Endothelial cell of umbilical vein (primary cell): ENCODE data around the gene IGF1. TPM values are rescaled to one million over a fixed set of nuclear protein-coding genes. Genes with fewer than 3 reads are reported as not detected.

ENCODE experiments used
- BruUV-seq: library from RNA; stranded (reverse); fragments of 400-500 nt; replicated peaks from 2 replicates; lab custom pipeline; 2021; lab: Mats Ljungman, UMichigan
- CTCF ChIA-PET: fragments of 300-600, 350-600 bp; sonication (Branson Sonifier 250); formaldehyde crosslinking; loops from one replicate; lab custom pipeline; 2021; ENCODE audit warnings: antibody characterized with exemption, inconsistent platforms; lab: Charles Lee
- POLR2A ChIA-PET: fragments of 300-600, 350-600 bp; sonication (Branson Sonifier 250); formaldehyde crosslinking; loops from one replicate; lab custom pipeline; 2021; ENCODE audit warnings: antibody characterized with exemption, inconsistent platforms; lab: Charles Lee
- DNase-seq: peaks from one replicate; pipeline ENCODE4 v3.0.0-alpha.2; 2011; ENCODE audit warnings: low read depth, low spot score
- FAIRE-seq: peaks from 2 replicates; lab custom pipeline; 2011; peaks lifted over from hg19 to GRCh38; lab: Jason Lieb, UNC
- H2AFZ ChIP-seq: 2 replicates; pipeline ENCODE4 v1.6.0; 2012; ENCODE audit warnings: low read depth, low read length, control low read depth, inconsistent platforms
- H3K27ac ChIP-seq: 2 replicates; pipeline ENCODE4 v1.5.1; 2011; ENCODE audit warnings: low read depth, mild to moderate bottlenecking, control low read depth, low read length, moderate library complexity; ENCODE audit not compliant: insufficient read depth
- H3K27me3 ChIP-seq, 2 experiments: 2 replicates each; pipeline versions ENCODE4 v1.6.0 to v1.6.1; 2011; ENCODE audit warnings: low read length in 2 of 2, mixed read lengths in 1 of 2; ENCODE audit not compliant: control insufficient read depth in 2 of 2, insufficient read depth in 2 of 2
- H3K36me3 ChIP-seq, 2 experiments: 2 replicates in 1 of 2; 3 replicates in 1 of 2; pipeline ENCODE4 v1.5.1; 2011; ENCODE audit warnings: low read length in 2 of 2, mild to moderate bottlenecking in 1 of 2, moderate library complexity in 1 of 2; ENCODE audit not compliant: control insufficient read depth in 2 of 2, insufficient read depth in 2 of 2; ENCODE audit errors: extremely low read depth in 1 of 2
- H3K4me1 ChIP-seq: 3 replicates; pipeline ENCODE4 v1.5.1; 2011; ENCODE audit warnings: mild to moderate bottlenecking, low read length; ENCODE audit not compliant: control insufficient read depth, insufficient read depth; ENCODE audit errors: extremely low read depth
- H3K4me2 ChIP-seq: 2 replicates; pipeline ENCODE4 v1.6.1; 2011; ENCODE audit warnings: low read length, control low read depth, mixed read lengths; ENCODE audit not compliant: insufficient read depth
- H3K4me3 ChIP-seq, 3 experiments: fragments of 200-600 bp in 1 of 3; sonication (generic), shearing (Covaris generic) in 1 of 3; replicated peaks in 1 of 3; 2 replicates each; pipeline ENCODE4 v1.5.1; 2011 to 2016; ENCODE audit warnings: control low read depth in 3 of 3, low read length in 3 of 3, mild to moderate bottlenecking in 2 of 3, inconsistent platforms in 1 of 3, low read depth in 1 of 3, moderate library complexity in 1 of 3; ENCODE audit not compliant: insufficient read depth in 1 of 3
- H3K79me2 ChIP-seq: 2 replicates; pipeline ENCODE4 v1.6.0; 2012; ENCODE audit warnings: low read length, inconsistent platforms; ENCODE audit not compliant: control insufficient read depth, insufficient read depth
- H3K9ac ChIP-seq: replicated peaks from 2 replicates; pipeline ENCODE3; 2011; ENCODE audit warnings: low read length, control low read depth; ENCODE audit not compliant: insufficient read depth; ENCODE audit errors: extremely low read depth
- H3K9me1 ChIP-seq: replicated peaks from 3 replicates; pipeline ENCODE4 v1.6.0; 2011; ENCODE audit warnings: mild to moderate bottlenecking, low read length; ENCODE audit not compliant: control insufficient read depth, insufficient read depth; ENCODE audit errors: extremely low read depth
- H3K9me3 ChIP-seq: replicated peaks from 2 replicates; pipeline ENCODE4 v1.5.1; 2012; ENCODE audit warnings: low read length, inconsistent platforms; ENCODE audit not compliant: control insufficient read depth, insufficient read depth
- H4K20me1 ChIP-seq: replicated peaks from 2 replicates; pipeline ENCODE3; 2011; ENCODE audit warnings: mild to moderate bottlenecking, low read length; ENCODE audit not compliant: control insufficient read depth, insufficient read depth; ENCODE audit errors: extremely low read depth
- CTCF ChIP-seq, 2 donors: IDR thresholded peaks; 1 replicate in 1 of 2; 2 replicates in 1 of 2; pipeline ENCODE4 v1.5.1; 2011; ENCODE audit warnings: low read length in 2 of 2, mild to moderate bottlenecking in 2 of 2, moderate library complexity in 2 of 2, control low read depth in 1 of 2, inconsistent platforms in 1 of 2, low read depth in 1 of 2; ENCODE audit not compliant: insufficient read depth in 1 of 2; ENCODE audit errors: extremely low read depth in 1 of 2
- EZH2 ChIP-seq: IDR thresholded peaks from 2 replicates; pipeline ENCODE4 v1.6.1; 2012; ENCODE audit warnings: borderline replicate concordance, low read depth, mild to moderate bottlenecking, moderate library complexity, low read length, inconsistent platforms; ENCODE audit not compliant: severe bottlenecking
- FOS ChIP-seq: IDR thresholded peaks from 2 replicates; pipeline ENCODE4 v1.6.1; 2011; ENCODE audit warnings: mild to moderate bottlenecking, low read length, moderate library complexity, borderline replicate concordance; ENCODE audit not compliant: insufficient read depth
- GATA2 ChIP-seq: IDR thresholded peaks from 2 replicates; pipeline ENCODE4 v1.7.0; 2011; ENCODE audit warnings: low read depth, mild to moderate bottlenecking, moderate library complexity, mixed read lengths, low read length; ENCODE audit not compliant: insufficient read length, insufficient read depth
- JUN ChIP-seq: IDR thresholded peaks from 2 replicates; pipeline ENCODE4 v1.6.1; 2011; ENCODE audit warnings: borderline replicate concordance, low read depth; ENCODE audit not compliant: insufficient read length, insufficient read depth
- MAX ChIP-seq: IDR thresholded peaks from 2 replicates; pipeline ENCODE4 v1.6.1; 2011; ENCODE audit not compliant: insufficient read depth, insufficient read length
- MYC ChIP-seq: IDR thresholded peaks from one replicate; pipeline ENCODE4 v1.6.1; 2011; ENCODE audit warnings: mild to moderate bottlenecking, low read depth, low read length
- POLR2A ChIP-seq: IDR thresholded peaks from 2 replicates; pipeline ENCODE4 v1.6.1; 2012; ENCODE audit warnings: low read depth, mild to moderate bottlenecking, control low read depth, low read length
- POLR2AphosphoS5 ChIP-seq: IDR thresholded peaks from 2 replicates; pipeline ENCODE4 v1.6.1; 2012; ENCODE audit warnings: low read depth, mild to moderate bottlenecking, control low read depth, low read length, moderate library complexity; ENCODE audit not compliant: insufficient read depth
- dilution Hi-C: fragments of 300-500 bp; cut with MboI; formaldehyde crosslinking; loops from one replicate; pipeline ENCODE4 v1.15.0; 2019; ENCODE audit warnings: low sequenced_read_pairs; ENCODE audit not compliant: extremely low pct_ligation_motif_present
- intact Hi-C: fragments of 100-400 bp; cut with micrococcal nuclease; formaldehyde crosslinking; loops from one replicate; pipeline ENCODE4 v1.10.0; 2022
- polyA plus RNA-seq, 4 experiments: library from polyadenylated mRNA; depleted of rRNA in 3 of 4; stranded (reverse) in 3 of 4; unstranded in 1 of 4; fragments of >200 nt; gene quantifications; 2 replicates each; pipeline versions ENCODE4 v1.2.1 to v1.2.3, GENCODE V29; 2011 to 2012; ENCODE audit warnings: missing spikeins in 1 of 4
- total RNA-seq: library from RNA; stranded (reverse); gene quantifications from 2 replicates; pipeline ENCODE4 v1.2.3, GENCODE V29; 2021

The IGF1 gene
- total and polyA plus RNA-seq, 2 donors (not counting 3 experiments of a cell fraction or from before 2014, with no cell fraction given), result 0.10 TPM; not detected in 1

GRCh38 chr12:102465762-102466560 is 14.4 kb downstream of the IGF1 start:
- no peak for DNase-seq

More at GRCh38 chr12:102465762-102466560, 14.4 kb downstream of the IGF1 start:
- POLR2A ChIA-PET, result no interaction called here
- TF ChIP-seq MYC (no peak), CTCF (IDR thresholded peaks at IDR 0.05; ENCODE audit: extremely low read depth in 1 of 2, insufficient read depth in 1 of 2, low read depth in 1 of 2, low read length in 2 of 2) (no peak), POLR2AphosphoS5 (no peak), GATA2 (no peak), MAX (no peak), EZH2 (no peak), JUN (no peak), FOS (no peak), POLR2A (no peak)
- CTCF ChIA-PET, result no interaction called here
- no peak overlapping the region for H3K4me3 ChIP-seq
- H4K20me1 ChIP-seq, result no peaks in the 10 kb centered on the region
- no peaks in the 10 kb centered on the region for H3K36me3 ChIP-seq
- no peak for FAIRE-seq
- no peak overlapping the region for H3K4me2 ChIP-seq
- no peaks in the 10 kb centered on the region for H3K79me2 ChIP-seq
- H2AFZ ChIP-seq, result no peak overlapping the region
- no peaks in the 10 kb centered on the region for H3K27me3 ChIP-seq
- no peaks in the 10 kb centered on the region for H3K9me1 ChIP-seq
- BruUV-seq, result no TSS peak
- H3K4me1 ChIP-seq, result no peaks in the 10 kb centered on the region
- H3K9me3 ChIP-seq, result no peaks in the 10 kb centered on the region
- H3K9ac ChIP-seq, result no peak overlapping the region
- dilution Hi-C loops (no loop called here), intact Hi-C loops (no loop called here)
- no peak overlapping the region for H3K27ac ChIP-seq
